Measurements from ENCODE around the gene SLC25A34.

Gene SLC25A34

GRCh38 chr1:15775706-15776105 lies 39.6 kb downstream of the SLC25A34 start:
- no peak for DNase-seq (ENCODE audit: low spot score)

GRCh38 chr1:15777909-15778707 lies 42.0 kb downstream of the SLC25A34 start:
- no peak for DNase-seq (ENCODE audit: low spot score)

GRCh38 chr1:15785683-15786082 lies 49.6 kb downstream of the SLC25A34 start:
- no peak for DNase-seq (ENCODE audit: low spot score)

DNA sequence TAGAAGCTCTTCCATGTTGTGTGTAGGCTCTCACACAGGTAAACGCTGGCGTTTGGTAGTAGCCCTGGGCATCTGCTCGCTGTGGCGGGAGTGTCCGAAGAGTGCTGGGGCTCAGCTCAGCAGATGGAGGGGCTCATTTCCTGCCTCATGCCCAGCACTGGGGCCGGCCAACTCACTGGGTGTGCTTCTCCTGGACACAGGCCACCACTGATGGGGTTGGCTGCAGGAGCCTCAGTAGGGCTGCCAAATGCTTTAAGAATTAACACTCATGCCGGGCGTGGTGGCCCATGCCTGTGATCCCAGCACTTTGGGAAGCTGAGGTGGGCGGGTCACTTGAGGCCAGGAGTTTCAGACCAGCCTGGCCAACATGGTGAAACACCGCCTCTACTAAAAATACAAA lies 50.5 kb downstream of the SLC25A34 start:
- DNase-seq (ENCODE audit: low spot score) = no peak

GRCh38 chr1:15788624-15789301 lies 52.7 kb downstream of the SLC25A34 start:
- DNase-seq (ENCODE audit: low spot score) = peak; percentile 78
